GM12878 (cell line): ENCODE measurements around the gene CNNM4. TPM values are rescaled to one million over a fixed set of nuclear protein-coding genes. Genes with fewer than 3 reads are reported as not detected.
A peak's percentile ranks its signal among the peaks of the same experiment; 100 is the strongest.

ENCODE experiments used
- GABPA ChIP-seq: IDR thresholded peaks from 2 replicates; pipeline ENCODE4 v1.6.1; 2014; ENCODE audit warnings: antibody characterized with exemption, low read depth, mild to moderate bottlenecking, inconsistent platforms
- NFYB ChIP-seq: IDR thresholded peaks from 2 replicates; pipeline ENCODE4 v1.6.1; 2011; ENCODE audit warnings: low read depth, mild to moderate bottlenecking, low read length, improper control_type of control experiment, moderate library complexity; ENCODE audit not compliant: insufficient read depth
- POLR2AphosphoS2 ChIP-seq: IDR thresholded peaks from 2 replicates; pipeline ENCODE4 v1.6.1; 2011; ENCODE audit warnings: low read depth, mild to moderate bottlenecking, low read length, improper control_type of control experiment, moderate library complexity
- RAD21 ChIP-seq: IDR thresholded peaks from 2 replicates; pipeline ENCODE4 v1.6.1; 2011; ENCODE audit warnings: mild to moderate bottlenecking, low read depth, low read length, moderate library complexity; ENCODE audit not compliant: insufficient read depth
- RB1 ChIP-seq: fragments of 450-650 bp; formaldehyde crosslinking; IDR thresholded peaks from 2 replicates; pipeline ENCODE4 v1.6.1; 2017; ENCODE audit warnings: mild to moderate bottlenecking, borderline replicate concordance
- RELA ChIP-seq: fragments of 450-650 bp; IDR thresholded peaks from 2 replicates; pipeline ENCODE4 v1.8.0; 2014; ENCODE audit warnings: borderline replicate concordance; ENCODE audit not compliant: partially characterized antibody
- SMC3 ChIP-seq: IDR thresholded peaks from 2 replicates; pipeline ENCODE4 v1.6.1; 2011; ENCODE audit warnings: low read length, improper control_type of control experiment, borderline replicate concordance
- SUZ12 ChIP-seq: fragments of 200-600 bp; sonication (generic); IDR thresholded peaks from one replicate; pipeline ENCODE4 v1.6.1; 2018; ENCODE audit warnings: antibody characterized with exemption, mild to moderate bottlenecking; ENCODE audit not compliant: unreplicated experiment
- TAF1 ChIP-seq: IDR thresholded peaks from 2 replicates; pipeline ENCODE4 v1.6.1; 2011; ENCODE audit warnings: mild to moderate bottlenecking, low read depth, low read length, borderline replicate concordance
- ZNF217 ChIP-seq: fragments of 450-650 bp; IDR thresholded peaks from 2 replicates; pipeline ENCODE4 v1.6.1; 2017; ENCODE audit warnings: antibody characterized with exemption, mild to moderate bottlenecking
- polyA plus RNA-seq, 11 experiments: library from polyadenylated mRNA; depleted of rRNA in 4 of 11; unstranded in 6 of 11; stranded (reverse) in 5 of 11; fragments of >200 nt; fragmentation: Nextera tagmentation in 4 of 11; fragmentation: Illumina TruSeq in 1 of 11; extraction: Ambion mirVana in 4 of 11; extraction: Trizol in 1 of 11; gene quantifications; 1 replicate in 1 of 11; 2 replicates in 10 of 11; pipeline versions ENCODE4 v1.2.1 to v1.2.3, GENCODE V29; 2011 to 2016; ENCODE audit warnings: inconsistent platforms in 2 of 11, missing spikeins in 2 of 11, low read depth in 1 of 11
- total RNA-seq, 4 experiments: library from RNA; depleted of rRNA in 3 of 4; stranded (reverse); fragments of >200 nt in 3 of 4; fragmentation: Illumina TruSeq in 1 of 4; extraction: Trizol in 1 of 4; gene quantifications; 2 replicates each; pipeline versions ENCODE4 v1.2.1 to v1.2.3, GENCODE V29; 2013 to 2021
- TF ChIP-seq, protein P1 (sequence below): fragments of 450-650 bp; IDR thresholded peaks from 2 replicates; pipeline ENCODE4 v1.6.1; 2017; ENCODE audit warnings: mild to moderate bottlenecking, moderate library complexity
- TF ChIP-seq, protein P2 (sequence below): fragments of 450-650 bp; formaldehyde crosslinking; IDR thresholded peaks from 2 replicates; pipeline ENCODE4 v1.4.0; 2022; ENCODE audit warnings: mild to moderate bottlenecking, moderate library complexity
- TF ChIP-seq, protein P3 (sequence below): fragments of 150-350 bp; IDR thresholded peaks from 2 replicates; pipeline ENCODE4 v1.6.1; 2016; ENCODE audit warnings: low read depth, low read length
- TF ChIP-seq, protein P4 (sequence below): IDR thresholded peaks from 2 replicates; pipeline ENCODE4 v1.6.1; 2012; ENCODE audit warnings: low read depth, low read length, improper control_type of control experiment

The CNNM4 gene
- total and polyA plus RNA-seq, 10 of the 15 experiments (the other 5 are each of a cell fraction or from before 2014, with no cell fraction given), result 2.4 to 13.8 (median 8.1) TPM

DNA sequence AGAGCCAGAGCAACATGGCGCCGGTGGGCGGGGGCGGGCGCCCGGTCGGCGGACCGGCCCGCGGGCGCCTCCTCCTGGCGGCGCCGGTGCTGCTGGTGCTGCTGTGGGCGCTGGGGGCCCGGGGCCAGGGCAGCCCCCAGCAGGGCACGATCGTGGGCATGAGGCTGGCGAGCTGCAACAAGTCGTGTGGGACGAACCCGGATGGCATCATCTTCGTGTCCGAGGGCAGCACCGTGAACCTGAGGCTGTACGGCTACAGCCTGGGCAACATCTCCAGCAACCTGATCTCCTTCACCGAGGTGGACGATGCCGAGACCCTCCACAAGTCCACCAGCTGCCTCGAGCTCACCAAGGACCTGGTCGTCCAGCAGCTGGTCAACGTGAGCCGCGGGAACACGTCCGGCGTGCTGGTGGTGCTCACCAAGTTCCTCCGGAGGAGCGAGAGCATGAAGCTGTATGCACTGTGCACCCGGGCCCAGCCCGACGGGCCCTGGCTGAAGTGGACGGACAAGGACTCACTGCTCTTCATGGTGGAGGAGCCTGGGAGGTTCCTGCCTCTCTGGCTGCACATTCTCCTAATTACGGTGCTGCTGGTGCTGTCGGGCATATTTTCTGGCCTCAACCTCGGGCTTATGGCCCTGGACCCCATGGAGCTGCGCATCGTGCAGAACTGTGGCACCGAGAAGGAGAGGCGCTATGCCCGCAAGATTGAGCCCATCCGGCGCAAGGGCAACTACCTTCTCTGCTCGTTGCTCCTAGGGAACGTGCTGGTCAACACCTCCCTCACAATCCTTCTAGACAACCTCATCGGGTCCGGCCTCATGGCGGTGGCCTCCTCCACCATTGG lies 507 bp downstream of the CNNM4 start (continued):
- TF ChIP-seq, protein P1, sequence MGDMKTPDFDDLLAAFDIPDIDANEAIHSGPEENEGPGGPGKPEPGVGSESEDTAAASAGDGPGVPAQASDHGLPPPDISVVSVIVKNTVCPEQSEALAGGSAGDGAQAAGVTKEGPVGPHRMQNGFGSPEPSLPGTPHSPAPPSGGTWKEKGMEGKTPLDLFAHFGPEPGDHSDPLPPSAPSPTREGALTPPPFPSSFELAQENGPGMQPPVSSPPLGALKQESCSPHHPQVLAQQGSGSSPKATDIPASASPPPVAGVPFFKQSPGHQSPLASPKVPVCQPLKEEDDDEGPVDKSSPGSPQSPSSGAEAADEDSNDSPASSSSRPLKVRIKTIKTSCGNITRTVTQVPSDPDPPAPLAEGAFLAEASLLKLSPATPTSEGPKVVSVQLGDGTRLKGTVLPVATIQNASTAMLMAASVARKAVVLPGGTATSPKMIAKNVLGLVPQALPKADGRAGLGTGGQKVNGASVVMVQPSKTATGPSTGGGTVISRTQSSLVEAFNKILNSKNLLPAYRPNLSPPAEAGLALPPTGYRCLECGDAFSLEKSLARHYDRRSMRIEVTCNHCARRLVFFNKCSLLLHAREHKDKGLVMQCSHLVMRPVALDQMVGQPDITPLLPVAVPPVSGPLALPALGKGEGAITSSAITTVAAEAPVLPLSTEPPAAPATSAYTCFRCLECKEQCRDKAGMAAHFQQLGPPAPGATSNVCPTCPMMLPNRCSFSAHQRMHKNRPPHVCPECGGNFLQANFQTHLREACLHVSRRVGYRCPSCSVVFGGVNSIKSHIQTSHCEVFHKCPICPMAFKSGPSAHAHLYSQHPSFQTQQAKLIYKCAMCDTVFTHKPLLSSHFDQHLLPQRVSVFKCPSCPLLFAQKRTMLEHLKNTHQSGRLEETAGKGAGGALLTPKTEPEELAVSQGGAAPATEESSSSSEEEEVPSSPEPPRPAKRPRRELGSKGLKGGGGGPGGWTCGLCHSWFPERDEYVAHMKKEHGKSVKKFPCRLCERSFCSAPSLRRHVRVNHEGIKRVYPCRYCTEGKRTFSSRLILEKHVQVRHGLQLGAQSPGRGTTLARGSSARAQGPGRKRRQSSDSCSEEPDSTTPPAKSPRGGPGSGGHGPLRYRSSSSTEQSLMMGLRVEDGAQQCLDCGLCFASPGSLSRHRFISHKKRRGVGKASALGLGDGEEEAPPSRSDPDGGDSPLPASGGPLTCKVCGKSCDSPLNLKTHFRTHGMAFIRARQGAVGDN, result 0 out of 2 replicates have a peak, but pooled peaks have one; percentile 23
- TF ChIP-seq NFYB (no peak), RB1 (0 out of 2 replicates have a peak, but pooled peaks have one; percentile 17), GABPA (no peak), SUZ12 (no peak), POLR2AphosphoS2 (no peak), SMC3 (peak; percentile 30), RAD21 (peak; percentile 41), ZNF217 (peak; percentile 61; the same call in 1 of the 2 replicates), TAF1 (no peak), RELA (peak; percentile 60)
- TF ChIP-seq, protein P2, sequence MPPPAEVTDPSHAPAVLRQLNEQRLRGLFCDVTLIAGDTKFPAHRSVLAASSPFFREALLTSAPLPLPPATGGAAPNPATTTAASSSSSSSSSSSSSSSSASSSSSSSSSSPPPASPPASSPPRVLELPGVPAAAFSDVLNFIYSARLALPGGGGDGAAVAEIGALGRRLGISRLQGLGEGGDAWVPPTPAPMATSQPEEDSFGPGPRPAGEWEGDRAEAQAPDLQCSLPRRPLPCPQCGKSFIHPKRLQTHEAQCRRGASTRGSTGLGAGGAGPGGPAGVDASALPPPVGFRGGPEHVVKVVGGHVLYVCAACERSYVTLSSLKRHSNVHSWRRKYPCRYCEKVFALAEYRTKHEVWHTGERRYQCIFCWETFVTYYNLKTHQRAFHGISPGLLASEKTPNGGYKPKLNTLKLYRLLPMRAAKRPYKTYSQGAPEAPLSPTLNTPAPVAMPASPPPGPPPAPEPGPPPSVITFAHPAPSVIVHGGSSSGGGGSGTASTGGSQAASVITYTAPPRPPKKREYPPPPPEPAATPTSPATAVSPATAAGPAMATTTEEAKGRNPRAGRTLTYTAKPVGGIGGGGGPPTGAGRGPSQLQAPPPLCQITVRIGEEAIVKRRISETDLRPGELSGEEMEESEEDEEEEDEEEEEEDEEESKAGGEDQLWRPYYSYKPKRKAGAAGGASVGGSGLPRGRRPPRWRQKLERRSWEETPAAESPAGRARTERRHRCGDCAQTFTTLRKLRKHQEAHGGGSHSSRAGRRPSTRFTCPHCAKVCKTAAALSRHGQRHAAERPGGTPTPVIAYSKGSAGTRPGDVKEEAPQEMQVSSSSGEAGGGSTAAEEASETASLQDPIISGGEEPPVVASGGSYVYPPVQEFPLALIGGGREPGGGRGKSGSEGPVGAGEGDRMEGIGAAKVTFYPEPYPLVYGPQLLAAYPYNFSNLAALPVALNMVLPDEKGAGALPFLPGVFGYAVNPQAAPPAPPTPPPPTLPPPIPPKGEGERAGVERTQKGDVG (CRISPR knock-in tag), result no peak
- TF ChIP-seq, protein P3, sequence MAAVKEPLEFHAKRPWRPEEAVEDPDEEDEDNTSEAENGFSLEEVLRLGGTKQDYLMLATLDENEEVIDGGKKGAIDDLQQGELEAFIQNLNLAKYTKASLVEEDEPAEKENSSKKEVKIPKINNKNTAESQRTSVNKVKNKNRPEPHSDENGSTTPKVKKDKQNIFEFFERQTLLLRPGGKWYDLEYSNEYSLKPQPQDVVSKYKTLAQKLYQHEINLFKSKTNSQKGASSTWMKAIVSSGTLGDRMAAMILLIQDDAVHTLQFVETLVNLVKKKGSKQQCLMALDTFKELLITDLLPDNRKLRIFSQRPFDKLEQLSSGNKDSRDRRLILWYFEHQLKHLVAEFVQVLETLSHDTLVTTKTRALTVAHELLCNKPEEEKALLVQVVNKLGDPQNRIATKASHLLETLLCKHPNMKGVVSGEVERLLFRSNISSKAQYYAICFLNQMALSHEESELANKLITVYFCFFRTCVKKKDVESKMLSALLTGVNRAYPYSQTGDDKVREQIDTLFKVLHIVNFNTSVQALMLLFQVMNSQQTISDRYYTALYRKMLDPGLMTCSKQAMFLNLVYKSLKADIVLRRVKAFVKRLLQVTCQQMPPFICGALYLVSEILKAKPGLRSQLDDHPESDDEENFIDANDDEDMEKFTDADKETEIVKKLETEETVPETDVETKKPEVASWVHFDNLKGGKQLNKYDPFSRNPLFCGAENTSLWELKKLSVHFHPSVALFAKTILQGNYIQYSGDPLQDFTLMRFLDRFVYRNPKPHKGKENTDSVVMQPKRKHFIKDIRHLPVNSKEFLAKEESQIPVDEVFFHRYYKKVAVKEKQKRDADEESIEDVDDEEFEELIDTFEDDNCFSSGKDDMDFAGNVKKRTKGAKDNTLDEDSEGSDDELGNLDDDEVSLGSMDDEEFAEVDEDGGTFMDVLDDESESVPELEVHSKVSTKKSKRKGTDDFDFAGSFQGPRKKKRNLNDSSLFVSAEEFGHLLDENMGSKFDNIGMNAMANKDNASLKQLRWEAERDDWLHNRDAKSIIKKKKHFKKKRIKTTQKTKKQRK, result no peak
- TF ChIP-seq, protein P4, sequence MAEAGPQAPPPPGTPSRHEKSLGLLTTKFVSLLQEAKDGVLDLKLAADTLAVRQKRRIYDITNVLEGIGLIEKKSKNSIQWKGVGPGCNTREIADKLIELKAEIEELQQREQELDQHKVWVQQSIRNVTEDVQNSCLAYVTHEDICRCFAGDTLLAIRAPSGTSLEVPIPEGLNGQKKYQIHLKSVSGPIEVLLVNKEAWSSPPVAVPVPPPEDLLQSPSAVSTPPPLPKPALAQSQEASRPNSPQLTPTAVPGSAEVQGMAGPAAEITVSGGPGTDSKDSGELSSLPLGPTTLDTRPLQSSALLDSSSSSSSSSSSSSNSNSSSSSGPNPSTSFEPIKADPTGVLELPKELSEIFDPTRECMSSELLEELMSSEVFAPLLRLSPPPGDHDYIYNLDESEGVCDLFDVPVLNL, result no peak
